K562 (cell line): Measurements from ENCODE around the gene TFDP3. TPM values are rescaled to one million over a fixed set of nuclear protein-coding genes. Genes with fewer than 3 reads are reported as not detected.

Source experiments
- ATAC-seq: fragments of 200-7000 bp; cut with Tn5 transposase; 3 replicates; pipeline ENCODE4 v1.9.1; 2020; ENCODE audit warnings: moderate library complexity
- BruUV-seq: library from RNA; stranded (reverse); fragments of 400-500 nt; replicated peaks from 2 replicates; lab custom pipeline; 2021; lab: Mats Ljungman, UMichigan
- CTCF ChIA-PET: fragments of 300-600 bp; formaldehyde crosslinking; extraction: SDS; loops from one replicate; lab custom pipeline; 2021; ENCODE audit warnings: low intra/inter-chr PET ratio; lab: Yijun Ruan, JAX
- POLR2A ChIA-PET: fragments of 300-600, 350-650 bp; sonication (Branson Sonifier 250); formaldehyde crosslinking; extraction: SDS; loops from one replicate; lab custom pipeline; 2021; ENCODE audit warnings: antibody characterized with exemption, inconsistent platforms; lab: Yijun Ruan, JAX
- DNase-seq, 4 experiments: peaks; one replicate each; pipeline versions ENCODE4 v3.0.0 to v3.0.0-alpha.2; 2011 to 2018; ENCODE audit warnings: low spot score in 3 of 4, mixed read lengths in 3 of 4; ENCODE audit errors: extremely low read depth in 1 of 4
- FAIRE-seq: peaks from 2 replicates; lab custom pipeline; 2011; peaks lifted over from hg19 to GRCh38; lab: Jason Lieb, UNC
- H2AFZ ChIP-seq: 2 replicates; pipeline ENCODE4 v1.6.0; 2011; ENCODE audit warnings: low read depth, low read length, control low read depth, inconsistent platforms
- H3K27ac ChIP-seq: fragments of 200-600 bp; 3 replicates; pipeline ENCODE4 v1.8.0; 2011; ENCODE audit warnings: low read depth, mild to moderate bottlenecking, control low read depth, inconsistent platforms, low read length, moderate library complexity, mixed read lengths; ENCODE audit errors: extremely low read depth
- H3K27me3 ChIP-seq, 2 experiments: fragments of 300-600 bp in 1 of 2; 2 replicates in 1 of 2; 3 replicates in 1 of 2; pipeline versions ENCODE4 v1.6.0 to v1.8.0; 2011; ENCODE audit warnings: inconsistent platforms in 2 of 2, low read length in 2 of 2, mild to moderate bottlenecking in 1 of 2, mixed read lengths in 1 of 2, moderate library complexity in 1 of 2; ENCODE audit not compliant: control insufficient read depth in 2 of 2, insufficient read depth in 2 of 2
- H3K36me3 ChIP-seq: fragments of 300-600 bp; 3 replicates; pipeline ENCODE4 v1.8.0; 2011; ENCODE audit warnings: mild to moderate bottlenecking, low read length, inconsistent platforms; ENCODE audit not compliant: control insufficient read depth, insufficient read depth
- H3K4me1 ChIP-seq, 2 experiments: fragments of 200-600 bp in 1 of 2; replicated peaks in 1 of 2; 2 replicates in 1 of 2; 3 replicates in 1 of 2; pipeline versions ENCODE4 v1.5.1 to v1.8.0; 2011; ENCODE audit warnings: inconsistent platforms in 2 of 2, low read length in 2 of 2, mild to moderate bottlenecking in 1 of 2, mixed read lengths in 1 of 2, moderate library complexity in 1 of 2; ENCODE audit not compliant: control insufficient read depth in 2 of 2, insufficient read depth in 2 of 2
- H3K4me2 ChIP-seq: 2 replicates; pipeline ENCODE4 v1.6.1; 2011; ENCODE audit warnings: low read length, control low read depth, inconsistent platforms, mixed read lengths; ENCODE audit not compliant: insufficient read depth
- H3K4me3 ChIP-seq: fragments of 200-600 bp; sonication (generic), shearing (Covaris generic); 2 replicates; pipeline ENCODE4 v1.5.1; 2016; ENCODE audit warnings: control low read depth, inconsistent platforms
- H3K79me2 ChIP-seq: fragments of 200-600 bp; 3 replicates; pipeline ENCODE4 v1.8.0; 2011; ENCODE audit warnings: low read length, inconsistent platforms; ENCODE audit not compliant: control insufficient read depth, insufficient read depth
- H3K9ac ChIP-seq, 2 experiments: 2 replicates each; pipeline versions ENCODE4 v1.6.0 to v1.6.1; 2011; ENCODE audit warnings: low read depth in 2 of 2, low read length in 2 of 2, control low read depth in 1 of 2, inconsistent platforms in 1 of 2, mild to moderate bottlenecking in 1 of 2, mixed read lengths in 1 of 2; ENCODE audit not compliant: insufficient read depth in 1 of 2
- H3K9me1 ChIP-seq: one replicate; pipeline ENCODE4 v1.6.0; 2011; ENCODE audit warnings: inconsistent platforms, mild to moderate bottlenecking, low read length, moderate library complexity; ENCODE audit not compliant: control insufficient read depth, insufficient read depth
- H3K9me3 ChIP-seq: replicated peaks from 2 replicates; pipeline ENCODE4 v1.5.1; 2011; ENCODE audit warnings: low read depth, low read length, inconsistent platforms; ENCODE audit not compliant: control insufficient read depth, insufficient read depth
- H4K20me1 ChIP-seq: replicated peaks from 2 replicates; pipeline ENCODE4 v1.6.1; 2011; ENCODE audit warnings: low read length, inconsistent platforms, mixed read lengths; ENCODE audit not compliant: control insufficient read depth, insufficient read depth
- BRD9 ChIP-seq: fragments of 450-650 bp; IDR thresholded peaks from 2 replicates; pipeline ENCODE4 v1.6.1; 2018; ENCODE audit warnings: low read depth; ENCODE audit not compliant: partially characterized antibody
- FIP1L1 ChIP-seq: fragments of 200-400 bp; formaldehyde crosslinking; IDR thresholded peaks from 2 replicates; pipeline ENCODE4 v1.6.1; 2018; ENCODE audit warnings: mild to moderate bottlenecking, low read depth, low read length; ENCODE audit not compliant: poor library complexity, severe bottlenecking
- FOXA1 ChIP-seq: fragments of 450-650 bp; IDR thresholded peaks from 2 replicates; pipeline ENCODE4 v1.6.1; 2016; ENCODE audit warnings: mild to moderate bottlenecking, borderline replicate concordance
- FOXJ2 ChIP-seq: fragments of 200-800 bp; sonication (Bioruptor generic); IDR thresholded peaks from 2 replicates; pipeline ENCODE4 v1.6.1; 2016; ENCODE audit warnings: missing genetic modification characterization, missing compliant biosample characterization
- NFIX ChIP-seq: fragments of 250-450 bp; sonication (Bioruptor Pico); IDR thresholded peaks from 2 replicates; pipeline ENCODE4 v1.4.0; 2020; ENCODE audit warnings: low read depth, mild to moderate bottlenecking, moderate library complexity
- PHF21A ChIP-seq: fragments of 450-650 bp; IDR thresholded peaks from 2 replicates; pipeline ENCODE4 v1.6.1; 2017; ENCODE audit warnings: low read depth, borderline replicate concordance
- SMARCB1 ChIP-seq: IDR thresholded peaks from 2 replicates; pipeline ENCODE4 v1.6.1; 2011; ENCODE audit warnings: improper control_type of control experiment, low read depth; ENCODE audit not compliant: insufficient read length
- TBP ChIP-seq: optimal IDR thresholded peaks from 2 replicates; pipeline ENCODE3; 2011; ENCODE audit warnings: low read depth, low read length, improper control_type of control experiment
- XRCC3 ChIP-seq: fragments of 450-650 bp; IDR thresholded peaks from 2 replicates; pipeline ENCODE4 v1.6.1; 2017; ENCODE audit warnings: mild to moderate bottlenecking, moderate library complexity
- ZKSCAN8 ChIP-seq: fragments of 200-800 bp; sonication (Bioruptor generic); IDR thresholded peaks from 2 replicates; pipeline ENCODE4 v1.6.1; 2016; ENCODE audit warnings: missing genetic modification characterization, missing compliant biosample characterization
- ZNF507 ChIP-seq: conservative IDR thresholded peaks from 2 replicates; pipeline ENCODE4 v1.6.1; 2017; ENCODE audit warnings: missing genetic modification characterization, missing compliant biosample characterization
- ZNF551 ChIP-seq: fragments of 250-450 bp; sonication (Bioruptor Pico); IDR thresholded peaks from 2 replicates; pipeline ENCODE4 v1.5.0; 2021; ENCODE audit warnings: mild to moderate bottlenecking, moderate library complexity
- ZNF561 ChIP-seq: fragments of 450-650 bp; formaldehyde crosslinking; conservative IDR thresholded peaks from 2 replicates; pipeline ENCODE4 v1.4.0; 2020; ENCODE audit warnings: mild to moderate bottlenecking, moderate library complexity
- ZNF699 ChIP-seq: fragments of 250-450 bp; sonication (Bioruptor Pico); IDR thresholded peaks from 2 replicates; pipeline ENCODE4 v1.8.0; 2021; ENCODE audit warnings: mild to moderate bottlenecking, moderate library complexity; ENCODE audit not compliant: insufficient replicate concordance
- WGBS: fragments of 100-300 bp; shearing (Covaris generic); methylation state at CpG from one replicate; pipeline ENCODE4 v1.1.6; 2016; ENCODE audit warnings: low coverage, mixed read lengths; ENCODE audit not compliant: insufficient coverage; ENCODE audit errors: missing lambda C conversion rate; 5-methylcytosine and 5-hydroxymethylcytosine counted together
- in situ Hi-C: fragments of 300-500 bp; cut with MboI; formaldehyde crosslinking; loops from 4 replicates; pipeline ENCODE4 v1.15.0; 2018; ENCODE audit warnings: inconsistent platforms, mixed read lengths
- intact Hi-C: fragments of 100-400 bp; cut with micrococcal nuclease; formaldehyde crosslinking; loops from 2 replicates; pipeline ENCODE4 v1.14.2; 2022
- polyA plus RNA-seq, 8 experiments: library from polyadenylated mRNA; depleted of rRNA in 4 of 8; stranded (reverse) in 5 of 8; unstranded in 3 of 8; fragments of >200 nt; fragmentation: Nextera tagmentation in 2 of 8; fragmentation: Illumina TruSeq in 1 of 8; extraction: Ambion mirVana in 2 of 8; extraction: Trizol in 1 of 8; gene quantifications; 2 replicates each; pipeline versions ENCODE4 v1.2.1 to v1.2.3, GENCODE V29; 2011 to 2014; ENCODE audit warnings: inconsistent platforms in 1 of 8, missing spikeins in 1 of 8
- total RNA-seq, 7 experiments: library from RNA; depleted of rRNA in 6 of 7; stranded (reverse); fragments of >200 nt in 6 of 7; fragmentation: Illumina TruSeq in 2 of 7; extraction: Trizol in 2 of 7; gene quantifications; 2 replicates each; pipeline versions ENCODE4 v1.2.1 to v1.2.3, GENCODE V29; 2011 to 2021; ENCODE audit warnings: low replicate concordance in 1 of 7
- TF ChIP-seq, protein P1 (sequence below): fragments of 450-650 bp; formaldehyde crosslinking; IDR thresholded peaks from 2 replicates; pipeline ENCODE4 v1.4.0; 2022; ENCODE audit warnings: missing genetic modification characterization
- TF ChIP-seq, protein P2 (sequence below): fragments of 450-650 bp; IDR thresholded peaks from 2 replicates; pipeline ENCODE4 v1.6.1; 2018; ENCODE audit not compliant: partially characterized antibody

TFDP3 gene
- total and polyA plus RNA-seq, 9 of the 15 experiments (the other 6 are each of a cell fraction or from before 2014, with no cell fraction given) = 0.09 to 0.25 (median 0.12) TPM; not detected in 5

GRCh38 chrX:133267621-133268020, 49.5 kb upstream of the TFDP3 start:
- Histone ChIP-seq H3K9ac (no peak overlapping the region), H3K27me3 (no peaks in the 10 kb centered on the region), H3K9me1 (no peaks in the 10 kb centered on the region), H3K79me2 (no peaks in the 10 kb centered on the region), H3K36me3 (no peaks in the 10 kb centered on the region), H3K4me1 (no peaks in the 10 kb centered on the region), H3K4me3 (no peak overlapping the region), H4K20me1 (no peaks in the 10 kb centered on the region), H3K4me2 (no peak overlapping the region), H3K27ac (no peak overlapping the region), H2AFZ (no peak overlapping the region), H3K9me3 (no peaks in the 10 kb centered on the region)
- ChIA-PET CTCF (no interaction called here), POLR2A (no interaction called here)
- ATAC-seq = no peak
- TF ChIP-seq ZNF699 (CRISPR knock-in tag) = no peak
- no peak for TF ChIP-seq SMARCB1
- no peak for TF ChIP-seq NFIX
- TF ChIP-seq ZKSCAN8 (CRISPR knock-in tag) = no peak
- TF ChIP-seq ZNF507 (tag) = no peak
- TF ChIP-seq BRD9 = no peak
- TF ChIP-seq ZNF561 (CRISPR knock-in tag) = no peak
- no peak for TF ChIP-seq FOXA1
- TF ChIP-seq FOXJ2 (tag) = no peak
- TF ChIP-seq TBP = no peak
- TF ChIP-seq XRCC3 = no peak
- TF ChIP-seq PHF21A = no peak
- TF ChIP-seq, protein P1, sequence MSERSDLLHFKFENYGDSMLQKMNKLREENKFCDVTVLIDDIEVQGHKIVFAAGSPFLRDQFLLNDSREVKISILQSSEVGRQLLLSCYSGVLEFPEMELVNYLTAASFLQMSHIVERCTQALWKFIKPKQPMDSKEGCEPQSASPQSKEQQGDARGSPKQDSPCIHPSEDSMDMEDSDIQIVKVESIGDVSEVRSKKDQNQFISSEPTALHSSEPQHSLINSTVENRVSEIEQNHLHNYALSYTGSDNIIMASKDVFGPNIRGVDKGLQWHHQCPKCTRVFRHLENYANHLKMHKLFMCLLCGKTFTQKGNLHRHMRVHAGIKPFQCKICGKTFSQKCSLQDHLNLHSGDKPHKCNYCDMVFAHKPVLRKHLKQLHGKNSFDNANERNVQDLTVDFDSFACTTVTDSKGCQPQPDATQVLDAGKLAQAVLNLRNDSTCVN = no peak
- TF ChIP-seq FIP1L1 = no peak
- TF ChIP-seq, protein P2, sequence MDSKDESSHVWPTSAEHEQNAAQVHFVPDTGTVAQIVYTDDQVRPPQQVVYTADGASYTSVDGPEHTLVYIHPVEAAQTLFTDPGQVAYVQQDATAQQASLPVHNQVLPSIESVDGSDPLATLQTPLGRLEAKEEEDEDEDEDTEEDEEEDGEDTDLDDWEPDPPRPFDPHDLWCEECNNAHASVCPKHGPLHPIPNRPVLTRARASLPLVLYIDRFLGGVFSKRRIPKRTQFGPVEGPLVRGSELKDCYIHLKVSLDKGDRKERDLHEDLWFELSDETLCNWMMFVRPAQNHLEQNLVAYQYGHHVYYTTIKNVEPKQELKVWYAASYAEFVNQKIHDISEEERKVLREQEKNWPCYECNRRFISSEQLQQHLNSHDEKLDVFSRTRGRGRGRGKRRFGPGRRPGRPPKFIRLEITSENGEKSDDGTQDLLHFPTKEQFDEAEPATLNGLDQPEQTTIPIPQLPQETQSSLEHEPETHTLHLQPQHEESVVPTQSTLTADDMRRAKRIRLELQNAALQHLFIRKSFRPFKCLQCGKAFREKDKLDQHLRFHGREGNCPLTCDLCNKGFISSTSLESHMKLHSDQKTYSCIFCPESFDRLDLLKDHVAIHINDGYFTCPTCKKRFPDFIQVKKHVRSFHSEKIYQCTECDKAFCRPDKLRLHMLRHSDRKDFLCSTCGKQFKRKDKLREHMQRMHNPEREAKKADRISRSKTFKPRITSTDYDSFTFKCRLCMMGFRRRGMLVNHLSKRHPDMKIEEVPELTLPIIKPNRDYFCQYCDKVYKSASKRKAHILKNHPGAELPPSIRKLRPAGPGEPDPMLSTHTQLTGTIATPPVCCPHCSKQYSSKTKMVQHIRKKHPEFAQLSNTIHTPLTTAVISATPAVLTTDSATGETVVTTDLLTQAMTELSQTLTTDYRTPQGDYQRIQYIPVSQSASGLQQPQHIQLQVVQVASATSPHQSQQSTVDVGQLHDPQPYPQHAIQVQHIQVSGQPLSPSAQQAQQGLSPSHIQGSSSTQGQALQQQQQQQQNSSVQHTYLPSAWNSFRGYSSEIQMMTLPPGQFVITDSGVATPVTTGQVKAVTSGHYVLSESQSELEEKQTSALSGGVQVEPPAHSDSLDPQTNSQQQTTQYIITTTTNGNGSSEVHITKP = no peak
- TF ChIP-seq ZNF551 = no peak
- no TSS peak for BruUV-seq
- 0% methylated on average over 1 of the region's 2 CpGs for WGBS
- intact Hi-C loops = no loop called here
- DNase-seq = no peak
- no peak for FAIRE-seq
- in situ Hi-C loops = no loop called here
